ENCODE measurements around the gene CEP126. TPM values are rescaled to one million over a fixed set of nuclear protein-coding genes. Genes with fewer than 3 reads are reported as not detected.

Gene CEP126
- 1 to 10 TPM in 2 of 6 donors, under 1 TPM in 4; 0.09 to 1.3 (median 0.66) TPM for polyA plus RNA-seq (ENCODE audit: low read depth in 6 of 6)

GRCh38 chr11:101914738-101915426, at the start of gene CEP126:
CEP126 (plus strand) TSS chr11:101915010; CDS start chr11:101915285, 275 bp downstream.
- H3K36me3 Mint-ChIP-seq: no peaks in the 10 kb centered on the region
- H3K4me1 Mint-ChIP-seq: peaks cover 24 to 25% (median 24%) of the 10 kb centered on the region in 3 donors
- peak; percentile 80 to 81 for ATAC-seq (ENCODE audit: low read depth in 2 of 2)
- DNase-seq: peak; percentile 97
- H3K4me3 Mint-ChIP-seq: peak within 1 kb of the TSS; percentile 91 to 97 (median 96)
- H3K27ac Mint-ChIP-seq: peak within 1 kb of the TSS; percentile 98 to 100 (median 99)
- H3K9me3 Mint-ChIP-seq: no peaks in the 10 kb centered on the region
- peaks cover 4 to 15% (median 11%) of the 10 kb centered on the region in 3 donors for H3K27me3 Mint-ChIP-seq

DNA sequence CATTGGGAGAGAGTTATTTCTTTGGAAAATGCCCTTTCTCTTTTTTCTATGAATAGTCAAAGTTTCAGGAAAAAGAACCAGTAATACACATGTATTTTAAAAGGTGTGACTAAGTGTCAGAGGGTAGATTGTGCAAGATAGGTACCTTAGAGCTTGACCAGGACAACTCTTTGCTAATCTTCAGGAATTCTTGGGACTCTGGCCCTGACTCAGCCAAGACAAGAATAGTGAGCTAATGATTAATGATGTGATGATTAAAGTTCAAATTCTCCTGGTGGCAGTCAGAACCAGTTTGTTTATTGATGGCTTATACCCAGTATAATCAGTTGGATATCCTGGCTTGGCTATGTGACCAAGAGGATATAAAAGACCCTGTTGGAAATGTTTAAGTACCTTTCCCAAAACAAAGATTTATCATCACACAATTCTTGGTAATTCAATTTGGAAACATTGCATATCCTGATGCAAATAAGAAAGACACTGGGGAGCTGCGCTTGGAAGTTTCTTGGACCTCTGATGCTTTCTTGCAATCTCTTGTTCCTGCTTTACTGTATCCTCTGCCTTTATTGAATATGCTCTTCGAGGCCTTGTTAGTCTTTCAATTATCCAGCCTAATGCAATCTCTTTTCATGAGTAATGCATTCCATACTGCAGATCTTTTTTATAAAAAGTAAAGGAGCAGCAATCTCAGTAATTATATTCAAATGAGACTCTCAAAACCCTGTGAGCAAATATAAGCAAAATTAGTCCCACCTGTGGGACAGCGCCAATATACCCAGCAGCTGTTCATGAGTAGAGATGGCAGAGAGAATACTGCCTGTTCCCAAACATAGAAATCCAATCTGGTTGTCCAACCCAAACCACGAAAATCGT, 48.0 kb upstream of the CEP126 start:
- DNase-seq: no peak
- H3K4me3 Mint-ChIP-seq: no peak overlapping the region
- H3K27me3 Mint-ChIP-seq: peaks cover 28 to 45% (median 44%) of the 10 kb centered on the region in 3 donors
- no peak for ATAC-seq (ENCODE audit: low read depth in 2 of 2)
- no peak overlapping the region for H3K27ac Mint-ChIP-seq
- peaks cover 1 to 12% (median 6%) of the 10 kb centered on the region in 7 donors for H3K9me3 Mint-ChIP-seq
- H3K4me1 Mint-ChIP-seq: no peaks in the 10 kb centered on the region
- H3K36me3 Mint-ChIP-seq: no peaks in the 10 kb centered on the region

GRCh38 chr11:101867951-101868350, 46.9 kb upstream of the CEP126 start:
- Mint-ChIP-seq H3K27me3 (peaks cover 21 to 38% (median 35%) of the 10 kb centered on the region in 3 donors), H3K4me1 (no peaks in the 10 kb centered on the region), H3K27ac (no peak overlapping the region), H3K36me3 (no peaks in the 10 kb centered on the region), H3K4me3 (no peak overlapping the region), H3K9me3 (peaks cover 1 to 12% (median 6%) of the 10 kb centered on the region in 7 donors)
- DNase-seq: no peak
- no peak for ATAC-seq (ENCODE audit: low read depth in 2 of 2)

- no peak overlapping the region for H3K4me3 Mint-ChIP-seq
- H3K36me3 Mint-ChIP-seq: no peaks in the 10 kb centered on the region
- peaks cover 0 to 2% (median 0%) of the 10 kb centered on the region in 7 donors for H3K9me3 Mint-ChIP-seq
- ATAC-seq (ENCODE audit: low read depth in 2 of 2) (no peak), DNase-seq (no peak)
- peaks cover 12 to 30% (median 26%) of the 10 kb centered on the region in 3 donors for H3K27me3 Mint-ChIP-seq
- no peak overlapping the region for H3K27ac Mint-ChIP-seq
- H3K4me1 Mint-ChIP-seq: no peaks in the 10 kb centered on the region
Measured at GRCh38 chr11:101870510-101870909, 44.3 kb upstream of the CEP126 start.

DNA sequence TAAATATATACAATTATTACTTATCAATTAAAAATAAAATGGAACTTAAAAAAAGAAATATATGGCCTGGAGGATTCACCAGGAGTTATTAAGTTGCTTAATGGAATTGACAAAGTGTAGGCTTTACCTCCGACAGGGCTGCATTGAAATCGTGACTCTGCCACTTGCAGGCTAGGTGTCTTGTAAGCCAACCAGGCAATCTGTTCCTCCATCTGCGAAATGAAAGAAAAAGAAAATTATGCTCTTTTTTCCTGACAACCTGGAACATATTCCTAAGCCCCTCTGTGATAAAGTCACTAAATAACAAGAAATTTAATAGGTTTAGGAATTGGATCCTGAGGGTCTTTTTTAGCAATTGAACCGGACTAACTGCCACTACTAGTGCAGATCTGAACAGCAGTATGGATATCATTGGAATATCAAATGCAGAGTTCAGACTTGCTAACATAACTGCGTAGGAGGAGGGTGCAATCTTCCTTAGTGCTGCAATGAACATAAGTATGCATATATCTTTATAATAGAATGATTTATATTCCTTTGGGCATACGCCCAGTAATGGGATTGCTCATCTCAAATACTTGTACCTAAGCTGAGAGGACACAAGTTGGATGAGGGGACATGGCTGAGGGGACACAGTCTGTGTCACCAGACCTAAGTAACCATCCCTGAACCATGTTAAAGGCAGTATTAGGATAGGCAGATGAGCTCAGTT, 42.5 kb upstream of the CEP126 start:
- H3K27ac Mint-ChIP-seq: no peak overlapping the region
- peaks cover 0 to 2% (median 0%) of the 10 kb centered on the region in 7 donors for H3K9me3 Mint-ChIP-seq
- no peak for ATAC-seq (ENCODE audit: low read depth in 2 of 2)

GRCh38 chr11:101880222-101880621, 34.6 kb upstream of the CEP126 start:
- Mint-ChIP-seq H3K4me3 (no peak overlapping the region), H3K9me3 (peaks cover 0 to 3% (median 0%) of the 10 kb centered on the region in 7 donors), H3K4me1 (no peaks in the 10 kb centered on the region), H3K27ac (no peak overlapping the region), H3K36me3 (no peaks in the 10 kb centered on the region), H3K27me3 (peaks cover 35 to 50% (median 44%) of the 10 kb centered on the region in 3 donors)
- DNase-seq: no peak
- ATAC-seq (ENCODE audit: low read depth in 2 of 2): no peak

More for the DNA sequence above, 42.5 kb upstream of the CEP126 start:
- Mint-ChIP-seq H3K36me3 (no peaks in the 10 kb centered on the region), H3K27me3 (peaks cover 17 to 42% (median 34%) of the 10 kb centered on the region in 3 donors), H3K4me3 (no peak overlapping the region), H3K4me1 (no peaks in the 10 kb centered on the region)
- no peak for DNase-seq

DNA sequence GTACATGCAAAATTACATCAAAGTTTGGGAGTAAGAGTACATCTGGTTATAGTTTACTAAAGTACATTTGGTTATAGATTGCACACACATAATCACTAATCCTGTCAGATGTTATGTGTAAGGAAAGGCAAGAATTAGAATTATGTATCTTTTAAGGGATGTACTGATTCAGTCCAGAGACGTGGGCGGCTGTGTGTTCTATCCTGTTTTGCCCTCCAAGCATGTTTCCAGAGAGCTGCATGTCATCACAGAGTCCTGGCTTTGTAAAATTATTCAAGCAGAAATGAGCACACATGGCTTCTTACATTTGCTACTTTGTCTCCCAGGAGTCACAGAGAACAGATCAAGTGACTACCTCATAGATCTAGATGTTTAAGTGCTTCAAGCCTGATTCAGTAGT, 33.2 kb upstream of the CEP126 start:
- Mint-ChIP-seq H3K4me3 (no peak overlapping the region), H3K27ac (no peak overlapping the region), H3K9me3 (peaks cover 0 to 3% (median 0%) of the 10 kb centered on the region in 7 donors), H3K27me3 (peaks cover 35 to 46% (median 40%) of the 10 kb centered on the region in 3 donors), H3K36me3 (no peaks in the 10 kb centered on the region), H3K4me1 (no peaks in the 10 kb centered on the region)
- DNase-seq (no peak), ATAC-seq (ENCODE audit: low read depth in 2 of 2) (no peak)

DNA sequence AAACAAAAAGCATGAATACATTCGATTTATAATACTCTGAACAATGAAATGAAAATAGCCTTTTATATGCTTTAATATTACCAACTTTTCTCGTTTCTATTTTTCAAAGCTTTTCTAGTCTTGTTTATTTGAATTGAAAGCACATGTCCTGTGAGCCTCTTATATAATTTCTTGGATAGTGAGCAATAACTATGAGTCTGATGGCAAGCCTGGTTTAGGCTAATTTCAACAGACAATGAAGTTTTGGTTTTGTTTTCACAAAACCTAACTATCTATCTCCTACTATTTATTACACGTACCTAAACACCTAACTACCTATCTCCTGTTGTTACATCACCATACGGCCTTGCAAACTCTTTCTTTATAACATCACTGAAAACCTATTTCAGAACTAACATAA, 29.2 kb upstream of the CEP126 start:
- no peaks in the 10 kb centered on the region for H3K36me3 Mint-ChIP-seq
- no peaks in the 10 kb centered on the region for H3K4me1 Mint-ChIP-seq
- DNase-seq (no peak), ATAC-seq (ENCODE audit: low read depth in 2 of 2) (no peak)
- peaks cover 26 to 63% (median 30%) of the 10 kb centered on the region in 3 donors for H3K27me3 Mint-ChIP-seq
- H3K4me3 Mint-ChIP-seq: no peak overlapping the region
- H3K9me3 Mint-ChIP-seq: peaks cover 0 to 12% (median 3%) of the 10 kb centered on the region in 7 donors
- H3K27ac Mint-ChIP-seq: no peak overlapping the region

GRCh38 chr11:101889767-101890166, 25.0 kb upstream of the CEP126 start:
- no peak overlapping the region for H3K4me3 Mint-ChIP-seq
- H3K4me1 Mint-ChIP-seq: no peaks in the 10 kb centered on the region
- H3K9me3 Mint-ChIP-seq: peaks cover 0 to 12% (median 3%) of the 10 kb centered on the region in 7 donors
- ATAC-seq (ENCODE audit: low read depth in 2 of 2) (no peak), DNase-seq (no peak)
- H3K27me3 Mint-ChIP-seq: peaks cover 10 to 41% (median 18%) of the 10 kb centered on the region in 3 donors
- H3K27ac Mint-ChIP-seq: no peak overlapping the region
- H3K36me3 Mint-ChIP-seq: no peaks in the 10 kb centered on the region

GRCh38 chr11:101894505-101894904, 20.3 kb upstream of the CEP126 start:
- no peak overlapping the region for H3K27ac Mint-ChIP-seq
- H3K4me3 Mint-ChIP-seq: no peak overlapping the region
- ATAC-seq (ENCODE audit: low read depth in 2 of 2) (no peak), DNase-seq (no peak)
- H3K4me1 Mint-ChIP-seq: no peaks in the 10 kb centered on the region
- peaks cover 0 to 3% (median 0%) of the 10 kb centered on the region in 7 donors for H3K9me3 Mint-ChIP-seq
- no peaks in the 10 kb centered on the region for H3K36me3 Mint-ChIP-seq
- peaks cover 19 to 26% (median 24%) of the 10 kb centered on the region in 3 donors for H3K27me3 Mint-ChIP-seq

DNA sequence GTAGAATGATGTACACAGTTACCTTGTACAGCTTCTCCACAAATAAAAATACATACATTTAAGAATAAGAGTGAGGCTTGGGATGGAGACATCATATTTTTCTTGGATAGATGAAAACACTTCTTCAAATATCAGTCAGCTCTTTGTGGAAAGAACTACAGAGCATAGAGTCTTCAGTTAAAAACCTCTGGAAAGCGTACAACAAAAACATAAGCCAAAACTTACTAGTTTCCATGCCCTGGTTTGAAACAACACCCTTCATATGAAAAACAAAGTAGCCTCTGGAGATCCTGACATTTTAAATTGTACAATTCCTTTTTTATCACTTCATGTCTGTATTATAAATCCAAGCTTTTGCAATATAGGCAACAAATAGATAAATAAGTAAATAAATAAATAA, 7.0 kb upstream of the CEP126 start:
- H3K36me3 Mint-ChIP-seq: no peaks in the 10 kb centered on the region
- H3K9me3 Mint-ChIP-seq: no peaks in the 10 kb centered on the region
- peaks cover 36 to 37% (median 36%) of the 10 kb centered on the region in 3 donors for H3K27me3 Mint-ChIP-seq
- no peaks in the 10 kb centered on the region for H3K4me1 Mint-ChIP-seq
- ATAC-seq (ENCODE audit: low read depth in 2 of 2) (no peak), DNase-seq (no peak)
- H3K27ac Mint-ChIP-seq: no peak overlapping the region
- H3K4me3 Mint-ChIP-seq: no peak overlapping the region

DNA sequence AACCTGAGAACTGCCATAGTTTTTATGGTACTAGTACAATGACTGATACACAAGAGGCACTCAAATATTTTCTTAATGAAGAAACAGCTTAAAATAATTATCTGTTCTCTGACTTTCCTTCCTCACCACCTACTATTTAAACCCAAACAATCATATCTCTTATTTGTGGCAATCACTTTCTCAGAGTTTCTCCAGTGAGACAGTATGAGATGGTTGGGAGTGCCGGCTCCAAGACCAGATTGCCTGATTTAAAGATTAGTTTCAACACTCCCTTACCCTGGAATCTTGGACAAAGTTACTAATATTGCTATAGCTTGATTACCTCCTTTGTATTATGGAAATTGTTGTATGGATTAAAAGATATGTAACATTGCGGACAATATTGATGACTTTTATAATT, 5.7 kb upstream of the CEP126 start:
- no peak for ATAC-seq (ENCODE audit: low read depth in 2 of 2)
- DNase-seq: no peak
- no peaks in the 10 kb centered on the region for H3K36me3 Mint-ChIP-seq
- no peak overlapping the region for H3K27ac Mint-ChIP-seq
- peaks cover 26 to 27% (median 26%) of the 10 kb centered on the region in 3 donors for H3K27me3 Mint-ChIP-seq
- H3K4me1 Mint-ChIP-seq: peaks cover 0 to under 1% (median 0%) of the 10 kb centered on the region in 3 donors
- no peak overlapping the region for H3K4me3 Mint-ChIP-seq
- no peaks in the 10 kb centered on the region for H3K9me3 Mint-ChIP-seq

- H3K27me3 Mint-ChIP-seq: peaks cover 10 to 21% (median 11%) of the 10 kb centered on the region in 3 donors
- no peaks in the 10 kb centered on the region for H3K36me3 Mint-ChIP-seq
- H3K4me1 Mint-ChIP-seq: peaks cover 24 to 25% (median 24%) of the 10 kb centered on the region in 3 donors
- ATAC-seq (ENCODE audit: low read depth in 2 of 2) (no peak), DNase-seq (no peak)
- H3K27ac Mint-ChIP-seq: peak overlapping the region in 1 of 6 donors; percentile 100
- no peak overlapping the region for H3K4me3 Mint-ChIP-seq
- no peaks in the 10 kb centered on the region for H3K9me3 Mint-ChIP-seq
Measured at GRCh38 chr11:101912823-101913284, 2.0 kb upstream of the CEP126 start.

Measured in naive B cell (primary cell).